ENCODE data around the gene RAG1.

- no peak for TF ChIP-seq CTCF (IDR thresholded peaks at IDR 0.05 in 4 of 5, conservative IDR thresholded peaks at IDR 0.05 in 1 of 5)
- TF ChIP-seq POLR2A (IDR thresholded peaks at IDR 0.05) = no peak
These were observed 32.4 kb downstream of the RAG1 start for GRCh38 chr11:36600180-36600579.

Measured in gastrocnemius medialis (tissue), 4 donors.